Measurements from ENCODE around the gene CNOT6L.

- TF ChIP-seq CTCF (IDR thresholded peaks at IDR 0.05), result no peak
- no peak for TF ChIP-seq POLR2A (IDR thresholded peaks at IDR 0.05; ENCODE audit: low read depth)
- TF ChIP-seq EP300 (IDR thresholded peaks at IDR 0.05), result no peak
- no peak for TF ChIP-seq POLR2AphosphoS5 (IDR thresholded peaks at IDR 0.05)
Observed at GRCh38 chr4:77859256-77859655, 40.1 kb upstream of the CNOT6L start.

All from esophagus muscularis mucosa (tissue), 4 donors.